ENCODE results near the gene ZC2HC1C. TPM values are rescaled to one million over a fixed set of nuclear protein-coding genes. Genes with fewer than 3 reads are reported as not detected.
A peak's percentile ranks its signal among the peaks of the same experiment; 100 is the strongest.

The ZC2HC1C gene
- polyA plus RNA-seq, 2 of the 4 experiments (the other 2 are of a cell fraction): 2.7 to 3.9 TPM

DNA sequence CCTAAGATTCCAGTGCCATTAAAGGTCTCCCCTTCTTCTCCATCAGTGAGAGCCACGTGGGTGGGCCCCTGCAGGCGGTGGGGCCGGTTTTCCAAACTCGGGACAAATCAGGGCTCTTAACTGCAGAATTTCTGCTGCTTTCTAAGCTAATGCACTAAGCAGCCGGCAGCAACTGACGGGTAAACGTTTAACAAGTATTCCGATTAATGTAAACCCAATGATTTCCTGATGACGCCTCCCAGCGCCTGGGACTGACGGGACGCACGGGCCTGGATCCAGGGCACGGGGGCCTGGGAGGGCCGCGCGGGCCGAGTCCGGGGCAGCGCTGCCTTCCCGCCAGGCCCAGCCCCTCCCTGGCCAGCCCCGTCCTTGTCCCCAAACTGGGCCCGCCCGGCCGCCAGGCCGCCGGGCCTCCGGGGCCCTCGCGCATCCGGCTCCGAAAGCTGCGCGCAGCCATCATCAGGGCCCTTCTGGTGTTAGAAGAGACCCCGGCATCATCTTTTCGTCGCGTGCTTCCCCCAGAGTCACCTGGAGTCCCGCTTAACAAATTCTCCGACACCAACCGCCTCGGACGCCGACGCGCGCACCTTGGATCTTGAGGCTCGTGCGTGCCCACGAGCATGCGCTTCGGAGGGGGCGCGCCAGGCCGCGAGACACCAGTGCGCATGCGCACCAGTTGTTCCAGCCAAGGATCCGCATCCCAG is 18.4 kb upstream of the ZC2HC1C start, which contains the start of gene MLH3 (continued):
- TF ChIP-seq JUN (IDR thresholded peaks at IDR 0.05): peak; percentile 43 to 73; a peak in 3 of 5 replicates
- peak; percentile 85 for TF ChIP-seq MYC (IDR thresholded peaks at IDR 0.05; ENCODE audit: borderline replicate concordance, low read length)
- peak; percentile 75; the same call in 1 of the 2 replicates for TF ChIP-seq HOXB13 (CRISPR knock-in tag; IDR thresholded peaks at IDR 0.05; ENCODE audit: low read depth)
- TF ChIP-seq, protein P1, sequence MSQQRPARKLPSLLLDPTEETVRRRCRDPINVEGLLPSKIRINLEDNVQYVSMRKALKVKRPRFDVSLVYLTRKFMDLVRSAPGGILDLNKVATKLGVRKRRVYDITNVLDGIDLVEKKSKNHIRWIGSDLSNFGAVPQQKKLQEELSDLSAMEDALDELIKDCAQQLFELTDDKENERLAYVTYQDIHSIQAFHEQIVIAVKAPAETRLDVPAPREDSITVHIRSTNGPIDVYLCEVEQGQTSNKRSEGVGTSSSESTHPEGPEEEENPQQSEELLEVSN (IDR thresholded peaks at IDR 0.05; ENCODE audit: borderline replicate concordance, low read depth): peak; percentile 96

DNA sequence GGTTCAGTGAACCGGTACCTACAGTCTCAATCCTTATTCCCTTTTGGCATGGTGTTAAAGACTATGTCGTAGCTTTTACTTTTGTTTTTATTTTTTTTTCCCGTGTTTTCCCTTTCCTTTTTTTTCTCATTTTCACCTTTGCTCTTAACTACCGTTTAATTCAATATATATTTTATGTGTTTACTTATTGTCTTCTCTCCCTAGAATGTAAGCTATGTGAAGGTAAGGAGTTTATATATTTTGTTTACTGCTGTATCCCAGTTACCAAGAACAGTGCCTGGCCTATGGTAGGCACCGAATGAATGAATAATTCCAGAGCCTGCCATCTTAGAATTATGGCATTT is 17.9 kb upstream of the ZC2HC1C start:
- H3K9me3 ChIP-seq: no peaks in the 10 kb centered on the region
- POLR2A ChIA-PET: interaction anchor here (0.6 to 0.9 kb wide), 3 partner anchors 16 to 38 kb away, joined by 3 read pairs; partner anchors contain the start of gene ZC2HC1C
- H3K4me2 ChIP-seq: peak overlapping the region; percentile 84
- no peak overlapping the region; the same call in 2 of the 3 replicates for H3K4me3 ChIP-seq
- CTCF ChIA-PET: interaction anchor here (0.6 to 1.8 kb wide), 3 partner anchors 37 to 860 kb away, joined by 3 to 10 read pairs (median 3); no protein-coding TSS in a partner anchor
- 20% methylated on average over 5 of the region's 5 CpGs for WGBS (ENCODE audit: missing lambda C conversion rate)
- peak overlapping the region in 1 of 2 experiments; percentile 93; a peak in 4 of 6 replicates for H3K27ac ChIP-seq
- peaks cover 9% of the 10 kb centered on the region; the same call in 1 of the 3 replicates for H3K4me1 ChIP-seq
- TF ChIP-seq, protein P2, sequence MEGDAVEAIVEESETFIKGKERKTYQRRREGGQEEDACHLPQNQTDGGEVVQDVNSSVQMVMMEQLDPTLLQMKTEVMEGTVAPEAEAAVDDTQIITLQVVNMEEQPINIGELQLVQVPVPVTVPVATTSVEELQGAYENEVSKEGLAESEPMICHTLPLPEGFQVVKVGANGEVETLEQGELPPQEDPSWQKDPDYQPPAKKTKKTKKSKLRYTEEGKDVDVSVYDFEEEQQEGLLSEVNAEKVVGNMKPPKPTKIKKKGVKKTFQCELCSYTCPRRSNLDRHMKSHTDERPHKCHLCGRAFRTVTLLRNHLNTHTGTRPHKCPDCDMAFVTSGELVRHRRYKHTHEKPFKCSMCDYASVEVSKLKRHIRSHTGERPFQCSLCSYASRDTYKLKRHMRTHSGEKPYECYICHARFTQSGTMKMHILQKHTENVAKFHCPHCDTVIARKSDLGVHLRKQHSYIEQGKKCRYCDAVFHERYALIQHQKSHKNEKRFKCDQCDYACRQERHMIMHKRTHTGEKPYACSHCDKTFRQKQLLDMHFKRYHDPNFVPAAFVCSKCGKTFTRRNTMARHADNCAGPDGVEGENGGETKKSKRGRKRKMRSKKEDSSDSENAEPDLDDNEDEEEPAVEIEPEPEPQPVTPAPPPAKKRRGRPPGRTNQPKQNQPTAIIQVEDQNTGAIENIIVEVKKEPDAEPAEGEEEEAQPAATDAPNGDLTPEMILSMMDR (IDR thresholded peaks at IDR 0.05): no peak
- ATAC-seq: peak in 1 of 2 experiments; percentile 37; a peak in 3 of 6 replicates
- no peak for FAIRE-seq
- no peak for DNase-seq (ENCODE audit: low read depth in 1 of 2, low spot score in 1 of 2)

DNA sequence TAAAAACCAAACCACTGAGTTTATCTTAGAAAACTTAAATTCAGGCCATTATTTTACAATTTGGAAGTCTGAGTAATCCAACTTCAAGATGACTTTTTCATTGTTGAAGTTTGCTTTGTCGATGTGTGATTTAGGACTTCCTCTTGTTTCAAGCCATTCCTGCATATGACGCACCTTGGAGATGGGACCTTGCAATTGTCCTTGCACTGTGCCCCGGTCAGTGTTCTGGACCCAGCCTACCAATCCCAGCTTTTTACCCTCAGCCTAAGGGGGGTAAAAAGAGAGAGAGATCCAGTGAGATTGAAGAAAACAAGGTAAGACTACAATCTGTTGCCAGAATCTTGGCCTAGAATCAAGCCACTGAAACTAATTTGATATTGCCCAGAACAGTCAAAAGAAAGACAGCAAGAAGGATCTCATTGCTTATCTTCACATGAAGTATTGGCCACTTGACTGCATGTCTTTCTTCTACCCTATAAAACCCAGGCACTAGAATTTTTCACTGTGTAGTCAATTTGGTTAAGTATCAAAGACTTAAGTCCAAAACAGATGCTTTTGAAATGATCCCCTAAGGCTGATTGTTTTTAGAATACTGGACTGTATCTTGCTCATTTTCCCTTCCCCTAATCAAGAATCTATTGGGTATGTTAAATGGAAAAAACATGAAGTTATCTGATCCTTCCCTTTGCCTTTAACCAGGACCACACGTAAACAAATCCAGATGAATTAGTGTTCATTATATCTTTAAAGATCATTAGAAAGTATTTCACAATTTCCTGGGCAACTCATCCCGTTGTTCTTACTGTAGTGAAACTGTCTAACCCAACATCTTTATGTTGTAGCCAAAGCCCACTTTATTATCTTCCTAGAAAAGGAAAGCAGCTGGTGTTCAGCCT is 15.8 kb upstream of the ZC2HC1C start:
- Histone ChIP-seq H3K4me1 (peaks cover 9% of the 10 kb centered on the region; the same call in 1 of the 3 replicates), H3K4me2 (no peak overlapping the region), H3K4me3 (no peak overlapping the region), H3K9me3 (no peaks in the 10 kb centered on the region), H3K27ac (no peak overlapping the region)
- ChIA-PET POLR2A (no interaction called here), CTCF (interaction anchor here (1.9 kb wide), 1 partner anchor 34 kb away, joined by 6 read pairs; no protein-coding TSS in a partner anchor)
- DNase-seq (ENCODE audit: low read depth in 1 of 2, low spot score in 1 of 2) (no peak), FAIRE-seq (no peak), ATAC-seq (no peak)
- WGBS (ENCODE audit: missing lambda C conversion rate): 67% methylated on average over 5 of the region's 5 CpGs
- TF ChIP-seq HOXB13 (CRISPR knock-in tag; IDR thresholded peaks at IDR 0.05; ENCODE audit: low read depth) (no peak), HDAC2 (IDR thresholded peaks at IDR 0.05) (no peak), JUN (IDR thresholded peaks at IDR 0.05) (no peak), TFCP2L1 (CRISPR knock-in tag; IDR thresholded peaks at IDR 0.05) (no peak), RCOR1 (IDR thresholded peaks at IDR 0.05; ENCODE audit: low read depth, low read length) (no peak), CEBPB (IDR thresholded peaks at IDR 0.05) (no peak), HOXA7 (CRISPR knock-in tag; IDR thresholded peaks at IDR 0.05) (no peak), EP300 (IDR thresholded peaks at IDR 0.05) (no peak), MYC (IDR thresholded peaks at IDR 0.05; ENCODE audit: borderline replicate concordance, low read length) (no peak), RAD21 (conservative IDR thresholded peaks at IDR 0.05 in 1 of 2, IDR thresholded peaks at IDR 0.05 in 1 of 2) (no peak), CBX2 (IDR thresholded peaks at IDR 0.05; ENCODE audit: borderline replicate concordance, low read depth) (no peak)
- TF ChIP-seq, protein P3, sequence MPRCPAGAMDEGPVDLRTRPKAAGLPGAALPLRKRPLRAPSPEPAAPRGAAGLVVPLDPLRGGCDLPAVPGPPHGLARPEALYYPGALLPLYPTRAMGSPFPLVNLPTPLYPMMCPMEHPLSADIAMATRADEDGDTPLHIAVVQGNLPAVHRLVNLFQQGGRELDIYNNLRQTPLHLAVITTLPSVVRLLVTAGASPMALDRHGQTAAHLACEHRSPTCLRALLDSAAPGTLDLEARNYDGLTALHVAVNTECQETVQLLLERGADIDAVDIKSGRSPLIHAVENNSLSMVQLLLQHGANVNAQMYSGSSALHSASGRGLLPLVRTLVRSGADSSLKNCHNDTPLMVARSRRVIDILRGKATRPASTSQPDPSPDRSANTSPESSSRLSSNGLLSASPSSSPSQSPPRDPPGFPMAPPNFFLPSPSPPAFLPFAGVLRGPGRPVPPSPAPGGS (IDR thresholded peaks at IDR 0.05): no peak
- TF ChIP-seq, protein P4, sequence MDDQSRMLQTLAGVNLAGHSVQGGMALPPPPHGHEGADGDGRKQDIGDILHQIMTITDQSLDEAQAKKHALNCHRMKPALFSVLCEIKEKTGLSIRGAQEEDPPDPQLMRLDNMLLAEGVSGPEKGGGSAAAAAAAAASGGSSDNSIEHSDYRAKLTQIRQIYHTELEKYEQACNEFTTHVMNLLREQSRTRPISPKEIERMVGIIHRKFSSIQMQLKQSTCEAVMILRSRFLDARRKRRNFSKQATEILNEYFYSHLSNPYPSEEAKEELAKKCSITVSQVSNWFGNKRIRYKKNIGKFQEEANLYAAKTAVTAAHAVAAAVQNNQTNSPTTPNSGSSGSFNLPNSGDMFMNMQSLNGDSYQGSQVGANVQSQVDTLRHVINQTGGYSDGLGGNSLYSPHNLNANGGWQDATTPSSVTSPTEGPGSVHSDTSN (IDR thresholded peaks at IDR 0.05): no peak
- TF ChIP-seq, protein P5, sequence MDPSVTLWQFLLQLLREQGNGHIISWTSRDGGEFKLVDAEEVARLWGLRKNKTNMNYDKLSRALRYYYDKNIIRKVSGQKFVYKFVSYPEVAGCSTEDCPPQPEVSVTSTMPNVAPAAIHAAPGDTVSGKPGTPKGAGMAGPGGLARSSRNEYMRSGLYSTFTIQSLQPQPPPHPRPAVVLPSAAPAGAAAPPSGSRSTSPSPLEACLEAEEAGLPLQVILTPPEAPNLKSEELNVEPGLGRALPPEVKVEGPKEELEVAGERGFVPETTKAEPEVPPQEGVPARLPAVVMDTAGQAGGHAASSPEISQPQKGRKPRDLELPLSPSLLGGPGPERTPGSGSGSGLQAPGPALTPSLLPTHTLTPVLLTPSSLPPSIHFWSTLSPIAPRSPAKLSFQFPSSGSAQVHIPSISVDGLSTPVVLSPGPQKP (IDR thresholded peaks at IDR 0.05; ENCODE audit: low read depth, low read length): no peak
- TF ChIP-seq, protein P6, sequence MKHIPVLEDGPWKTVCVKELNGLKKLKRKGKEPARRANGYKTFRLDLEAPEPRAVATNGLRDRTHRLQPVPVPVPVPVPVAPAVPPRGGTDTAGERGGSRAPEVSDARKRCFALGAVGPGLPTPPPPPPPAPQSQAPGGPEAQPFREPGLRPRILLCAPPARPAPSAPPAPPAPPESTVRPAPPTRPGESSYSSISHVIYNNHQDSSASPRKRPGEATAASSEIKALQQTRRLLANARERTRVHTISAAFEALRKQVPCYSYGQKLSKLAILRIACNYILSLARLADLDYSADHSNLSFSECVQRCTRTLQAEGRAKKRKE (CRISPR knock-in tag; IDR thresholded peaks at IDR 0.05; ENCODE audit: low read depth): no peak
- TF ChIP-seq, protein P1 (IDR thresholded peaks at IDR 0.05; ENCODE audit: borderline replicate concordance, low read depth): no peak
- TF ChIP-seq, protein P7, sequence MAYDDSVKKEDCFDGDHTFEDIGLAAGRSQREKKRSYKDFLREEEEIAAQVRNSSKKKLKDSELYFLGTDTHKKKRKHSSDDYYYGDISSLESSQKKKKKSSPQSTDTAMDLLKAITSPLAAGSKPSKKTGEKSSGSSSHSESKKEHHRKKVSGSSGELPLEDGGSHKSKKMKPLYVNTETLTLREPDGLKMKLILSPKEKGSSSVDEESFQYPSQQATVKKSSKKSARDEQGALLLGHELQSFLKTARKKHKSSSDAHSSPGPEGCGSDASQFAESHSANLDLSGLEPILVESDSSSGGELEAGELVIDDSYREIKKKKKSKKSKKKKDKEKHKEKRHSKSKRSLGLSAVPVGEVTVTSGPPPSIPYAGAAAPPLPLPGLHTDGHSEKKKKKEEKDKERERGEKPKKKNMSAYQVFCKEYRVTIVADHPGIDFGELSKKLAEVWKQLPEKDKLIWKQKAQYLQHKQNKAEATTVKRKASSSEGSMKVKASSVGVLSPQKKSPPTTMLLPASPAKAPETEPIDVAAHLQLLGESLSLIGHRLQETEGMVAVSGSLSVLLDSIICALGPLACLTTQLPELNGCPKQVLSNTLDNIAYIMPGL (CRISPR knock-in tag; IDR thresholded peaks at IDR 0.05; ENCODE audit: borderline replicate concordance): no peak
